ENCODE results near the gene ECT2. TPM values are rescaled to one million over a fixed set of nuclear protein-coding genes. Genes with fewer than 3 reads are reported as not detected.
A peak's percentile ranks its signal among the peaks of the same experiment; 100 is the strongest.

ECT2 gene
- total RNA-seq, 2 donors from 2014 or later: 90.3 to 141 TPM

- Histone ChIP-seq H3K27me3 (ENCODE audit: control insufficient read depth, insufficient read depth, low read length, poor library complexity, severe bottlenecking) (peaks cover 25% of the 10 kb centered on the region), H3K4me3 (ENCODE audit: low read length) (no peak overlapping the region), H3K9me3 (ENCODE audit: control insufficient read depth, low read length) (no peaks in the 10 kb centered on the region), H3K9ac (ENCODE audit: extremely low read depth, low read length, poor library complexity, severe bottlenecking) (no peak overlapping the region), H3K4me1 (ENCODE audit: control insufficient read depth, insufficient read depth, low read length) (peaks cover 5% of the 10 kb centered on the region), H3K36me3 (ENCODE audit: control insufficient read depth, insufficient read depth, low read length) (no peaks in the 10 kb centered on the region), H3K27ac (ENCODE audit: low read depth, low read length) (peak overlapping the region; percentile 67)
- no peak for DNase-seq
- Mint-ChIP-seq H3K4me1 (peaks cover 7% of the 10 kb centered on the region), H3K36me3 (ENCODE audit: low read depth) (no peaks in the 10 kb centered on the region), H3K27ac (no peak overlapping the region), H3K27me3 (ENCODE audit: insufficient read depth) (peaks cover 48% of the 10 kb centered on the region), H3K4me3 (no peak overlapping the region), H3K9me3 (no peaks in the 10 kb centered on the region)
- 39 to 80% methylated on average over 1 to 3 of the region's 3 CpGs for WGBS, 2 experiments (ENCODE audit: insufficient coverage in 1 of 2, insufficient read length in 1 of 2)
- no peak for TF ChIP-seq CTCF (conservative IDR thresholded peaks at IDR 0.05)
Measured at GRCh38 chr3:172853921-172854666, 103.6 kb downstream of the ECT2 start.

GRCh38 chr3:172855037-172855436 is 104.5 kb downstream of the ECT2 start:
- H3K4me1 ChIP-seq (ENCODE audit: control insufficient read depth, insufficient read depth, low read length): peaks cover 5% of the 10 kb centered on the region
- H3K36me3 Mint-ChIP-seq (ENCODE audit: low read depth): no peaks in the 10 kb centered on the region
- H3K4me3 Mint-ChIP-seq: no peak overlapping the region
- DNase-seq: no peak
- TF ChIP-seq CTCF (conservative IDR thresholded peaks at IDR 0.05): no peak
- no peaks in the 10 kb centered on the region for H3K9me3 ChIP-seq (ENCODE audit: control insufficient read depth, low read length)
- H3K4me3 ChIP-seq (ENCODE audit: low read length): no peak overlapping the region
- H3K27me3 ChIP-seq (ENCODE audit: control insufficient read depth, insufficient read depth, low read length, poor library complexity, severe bottlenecking): peaks cover 25% of the 10 kb centered on the region
- peaks cover 7% of the 10 kb centered on the region for H3K4me1 Mint-ChIP-seq
- peaks cover 51% of the 10 kb centered on the region for H3K27me3 Mint-ChIP-seq (ENCODE audit: insufficient read depth)
- no peak overlapping the region for H3K27ac ChIP-seq (ENCODE audit: low read depth, low read length)
- no peaks in the 10 kb centered on the region for H3K9me3 Mint-ChIP-seq
- H3K9ac ChIP-seq (ENCODE audit: extremely low read depth, low read length, poor library complexity, severe bottlenecking): no peak overlapping the region
- H3K36me3 ChIP-seq (ENCODE audit: control insufficient read depth, insufficient read depth, low read length): no peaks in the 10 kb centered on the region
- H3K27ac Mint-ChIP-seq: no peak overlapping the region

- Histone ChIP-seq H3K27ac (ENCODE audit: low read depth, low read length) (no peak overlapping the region), H3K9me3 (ENCODE audit: control insufficient read depth, low read length) (no peaks in the 10 kb centered on the region), H3K9ac (ENCODE audit: extremely low read depth, low read length, poor library complexity, severe bottlenecking) (no peak overlapping the region), H3K27me3 (ENCODE audit: control insufficient read depth, insufficient read depth, low read length, poor library complexity, severe bottlenecking) (peaks cover 25% of the 10 kb centered on the region), H3K36me3 (ENCODE audit: control insufficient read depth, insufficient read depth, low read length) (no peaks in the 10 kb centered on the region), H3K4me1 (ENCODE audit: control insufficient read depth, insufficient read depth, low read length) (peaks cover 5% of the 10 kb centered on the region), H3K4me3 (ENCODE audit: low read length) (no peak overlapping the region)
- Mint-ChIP-seq H3K27me3 (ENCODE audit: insufficient read depth) (peaks cover 52% of the 10 kb centered on the region), H3K27ac (no peak overlapping the region), H3K4me3 (no peak overlapping the region), H3K4me1 (peaks cover 7% of the 10 kb centered on the region), H3K36me3 (ENCODE audit: low read depth) (no peaks in the 10 kb centered on the region), H3K9me3 (peaks cover 1% of the 10 kb centered on the region)
- WGBS, 2 experiments (ENCODE audit: insufficient coverage in 1 of 2, insufficient read length in 1 of 2): 86 to 99% methylated on average over 3 to 4 of the region's 4 CpGs
- no peak for DNase-seq
- no peak for TF ChIP-seq CTCF (conservative IDR thresholded peaks at IDR 0.05)
Measured at GRCh38 chr3:172856795-172857742, 106.5 kb downstream of the ECT2 start.

All from endodermal cell (in vitro differentiated cells).